NCI-H1436 (cell line): ENCODE data around the gene PROZ.
A peak's percentile ranks its signal among the peaks of the same experiment; 100 is the strongest.

Source experiments
- DNase-seq: peaks from one replicate; lab custom pipeline; 2025; lab: John Stamatoyannopoulos, UW

PROZ gene

GRCh38 chr13:113140677-113141600 lies 17.5 kb upstream of the PROZ start:
- no peak for DNase-seq

GRCh38 chr13:113141601-113141970 lies 16.9 kb upstream of the PROZ start:
- no peak for DNase-seq

- DNase-seq, result no peak
Observed at GRCh38 chr13:113142876-113143275, 15.6 kb upstream of the PROZ start.

GRCh38 chr13:113143466-113144254 lies 14.8 kb upstream of the PROZ start:
- DNase-seq, result no peak

- DNase-seq, result no peak
Observed at GRCh38 chr13:113144255-113144629, 14.2 kb upstream of the PROZ start.

- DNase-seq, result no peak
Observed at GRCh38 chr13:113145496-113145895, 13.0 kb upstream of the PROZ start.

- DNase-seq, result no peak
Observed at GRCh38 chr13:113145911-113146598, 12.4 kb upstream of the PROZ start.

GRCh38 chr13:113146750-113147149 lies 11.7 kb upstream of the PROZ start:
- DNase-seq, result no peak

GRCh38 chr13:113147206-113147605 lies 11.2 kb upstream of the PROZ start:
- no peak for DNase-seq

GRCh38 chr13:113148407-113148806 lies 10.0 kb upstream of the PROZ start:
- DNase-seq, result no peak

GRCh38 chr13:113148940-113149503 lies 9.4 kb upstream of the PROZ start:
- DNase-seq, result no peak

GRCh38 chr13:113149711-113150549 lies 8.5 kb upstream of the PROZ start:
- no peak for DNase-seq

- no peak for DNase-seq
Observed at GRCh38 chr13:113150550-113151365, 7.7 kb upstream of the PROZ start.

- no peak for DNase-seq
Observed at GRCh38 chr13:113151745-113152690, 6.4 kb upstream of the PROZ start.

GRCh38 chr13:113152691-113152983 lies 5.8 kb upstream of the PROZ start:
- DNase-seq, result no peak

GRCh38 chr13:113152984-113153809 lies 5.3 kb upstream of the PROZ start:
- DNase-seq, result no peak

- peak; percentile 66 for DNase-seq
Observed at GRCh38 chr13:113153810-113154748, 4.4 kb upstream of the PROZ start.
